Loucy (cell line): ENCODE results near the gene GABARAPL2.
"Not testable (repeated sequence)": the region's sequence is repeated elsewhere in the genome, so short reads cannot be mapped to it uniquely, and the experiment has no call there.

ENCODE experiments used
- H2AFZ ChIP-seq: fragments of 200-600 bp; sonication (generic); 2 replicates; pipeline ENCODE4 v1.6.0; 2016; ENCODE audit warnings: antibody characterized with exemption, mild to moderate bottlenecking, low read length, moderate library complexity
- H3F3A ChIP-seq: fragments of 200-600 bp; 2 replicates; pipeline ENCODE4 v1.6.0; 2016; ENCODE audit warnings: antibody characterized with exemption, low read depth, mild to moderate bottlenecking
- H3K27me3 ChIP-seq: fragments of 200-600 bp; sonication (generic); 2 replicates; pipeline ENCODE4 v1.6.1; 2014; ENCODE audit warnings: low read length, mild to moderate bottlenecking; ENCODE audit not compliant: insufficient read depth, poor library complexity, severe bottlenecking
- H3K36me3 ChIP-seq: fragments of 200-600 bp; sonication (generic); 2 replicates; pipeline ENCODE4 v1.6.1; 2016; ENCODE audit warnings: low read length; ENCODE audit not compliant: insufficient read depth
- H3K4me1 ChIP-seq: fragments of 200-600 bp; sonication (generic); 2 replicates; pipeline ENCODE4 v1.5.1; 2014; ENCODE audit warnings: low read length, mild to moderate bottlenecking; ENCODE audit not compliant: insufficient read depth, poor library complexity, severe bottlenecking
- H3K4me2 ChIP-seq: fragments of 200-600 bp; sonication (generic); 2 replicates; pipeline ENCODE4 v1.6.0; 2014; ENCODE audit warnings: antibody characterized with exemption, low read length, low read depth, mild to moderate bottlenecking; ENCODE audit not compliant: poor library complexity, severe bottlenecking
- H3K4me3 ChIP-seq: fragments of 200-600 bp; sonication (generic); 2 replicates; pipeline ENCODE4 v1.5.1; 2014; ENCODE audit warnings: low read length, mild to moderate bottlenecking, mixed read lengths; ENCODE audit not compliant: poor library complexity, severe bottlenecking
- H3K79me2 ChIP-seq: fragments of 200-600 bp; sonication (generic); 2 replicates; pipeline ENCODE4 v1.6.1; 2014; ENCODE audit warnings: low read length; ENCODE audit not compliant: insufficient read depth
- H3K9ac ChIP-seq: fragments of 200-600 bp; sonication (generic); 2 replicates; pipeline ENCODE4 v1.6.0; 2014; ENCODE audit warnings: mild to moderate bottlenecking, low read depth, low read length, moderate library complexity; ENCODE audit not compliant: poor library complexity, severe bottlenecking
- H3K9me2 ChIP-seq: fragments of 200-600 bp; sonication (generic); replicated peaks from 2 replicates; pipeline ENCODE4 v1.6.1; 2016; ENCODE audit warnings: low read depth, low read length, mixed read lengths
- H3K9me3 ChIP-seq: fragments of 200-600 bp; sonication (generic); 2 replicates; pipeline ENCODE4 v1.6.1; 2014; ENCODE audit warnings: mild to moderate bottlenecking, antibody characterized with exemption, low read length, low read depth; ENCODE audit not compliant: insufficient read depth
- H4K20me1 ChIP-seq: fragments of 200-600 bp; sonication (generic); 2 replicates; pipeline ENCODE4 v1.6.0; 2014; ENCODE audit warnings: antibody characterized with exemption, low read length, mild to moderate bottlenecking; ENCODE audit not compliant: insufficient read depth, poor library complexity, severe bottlenecking
- CTCF ChIP-seq: fragments of 200-600 bp; sonication (generic); conservative IDR thresholded peaks from 2 replicates; pipeline ENCODE4 v1.5.1; 2014; ENCODE audit warnings: mild to moderate bottlenecking, antibody characterized with exemption, low read length
- EZH2phosphoT487 ChIP-seq: fragments of 200-600 bp; IDR thresholded peaks from 2 replicates; pipeline ENCODE4 v1.6.1; 2018; ENCODE audit warnings: antibody characterized with exemption, mild to moderate bottlenecking, moderate library complexity, borderline replicate concordance

GABARAPL2 gene

GRCh38 chr16:75535211-75535843 lies 30.9 kb upstream of the GABARAPL2 start:
- Histone ChIP-seq H2AFZ (no peak overlapping the region), H3K4me2 (no peak overlapping the region), H3K9me3 (no peaks in the 10 kb centered on the region), H3K4me1 (no peaks in the 10 kb centered on the region), H3F3A (no peaks in the 10 kb centered on the region), H3K9ac (no peak overlapping the region), H3K36me3 (no peaks in the 10 kb centered on the region), H3K4me3 (no peak overlapping the region), H4K20me1 (no peaks in the 10 kb centered on the region), H3K79me2 (no peaks in the 10 kb centered on the region), H3K9me2 (no peaks in the 10 kb centered on the region), H3K27me3 (no peaks in the 10 kb centered on the region)
- no peak for TF ChIP-seq CTCF
- TF ChIP-seq EZH2phosphoT487: no peak

GRCh38 chr16:75535901-75536300 lies 30.3 kb upstream of the GABARAPL2 start, which contains the start of gene CHST5:
CHST5 (minus strand) TSS chr16:75536108; CDS start chr16:75530384, 5,724 bp downstream.
- Histone ChIP-seq H3K9me2 (no peaks in the 10 kb centered on the region), H3K9me3 (no peaks in the 10 kb centered on the region), H3F3A (no peaks in the 10 kb centered on the region), H3K27me3 (no peaks in the 10 kb centered on the region), H3K4me3 (no peak within 1 kb of the TSS), H4K20me1 (no peaks in the 10 kb centered on the region), H3K4me1 (no peaks in the 10 kb centered on the region), H3K36me3 (no peaks in the 10 kb centered on the region), H2AFZ (no peak within 1 kb of the TSS), H3K4me2 (no peak within 1 kb of the TSS), H3K9ac (no peak within 1 kb of the TSS), H3K79me2 (no peaks in the 10 kb centered on the region)
- no peak for TF ChIP-seq CTCF
- no peak for TF ChIP-seq EZH2phosphoT487

- Histone ChIP-seq H3K9me2 (no peaks in the 10 kb centered on the region), H3K27me3 (no peaks in the 10 kb centered on the region), H3K4me1 (no peaks in the 10 kb centered on the region), H3K9ac (no peak overlapping the region), H3K4me3 (no peak overlapping the region), H3K36me3 (no peaks in the 10 kb centered on the region), H3K79me2 (no peaks in the 10 kb centered on the region), H3K4me2 (no peak overlapping the region), H4K20me1 (no peaks in the 10 kb centered on the region), H2AFZ (no peak overlapping the region), H3K9me3 (no peaks in the 10 kb centered on the region), H3F3A (no peaks in the 10 kb centered on the region)
- TF ChIP-seq EZH2phosphoT487: no peak
- no peak for TF ChIP-seq CTCF
These were observed 28.4 kb upstream of the GABARAPL2 start for GRCh38 chr16:75537776-75538175.

GRCh38 chr16:75538882-75539565 lies 27.2 kb upstream of the GABARAPL2 start:
- H3K9me2 ChIP-seq, H3K36me3 ChIP-seq, H4K20me1 ChIP-seq, H3K4me3 ChIP-seq, H3K9ac ChIP-seq, H3K4me2 ChIP-seq, H3K4me1 ChIP-seq, H3F3A ChIP-seq, H2AFZ ChIP-seq, H3K27me3 ChIP-seq, H3K79me2 ChIP-seq, H3K9me3 ChIP-seq: not testable (repeated sequence)
